ENCODE measurements around the gene AP2S1.
"Not testable (repeated sequence)": the region's sequence is repeated elsewhere in the genome, so short reads cannot be mapped to it uniquely, and the experiment has no call there.

The AP2S1 gene

GRCh38 chr19:46850228-46851203 is at the start of gene AP2S1:
AP2S1 (minus strand) TSS chr19:46850846; CDS start chr19:46850766, 80 bp downstream.
- peak; percentile 97 for DNase-seq (ENCODE audit: low spot score)

DNA sequence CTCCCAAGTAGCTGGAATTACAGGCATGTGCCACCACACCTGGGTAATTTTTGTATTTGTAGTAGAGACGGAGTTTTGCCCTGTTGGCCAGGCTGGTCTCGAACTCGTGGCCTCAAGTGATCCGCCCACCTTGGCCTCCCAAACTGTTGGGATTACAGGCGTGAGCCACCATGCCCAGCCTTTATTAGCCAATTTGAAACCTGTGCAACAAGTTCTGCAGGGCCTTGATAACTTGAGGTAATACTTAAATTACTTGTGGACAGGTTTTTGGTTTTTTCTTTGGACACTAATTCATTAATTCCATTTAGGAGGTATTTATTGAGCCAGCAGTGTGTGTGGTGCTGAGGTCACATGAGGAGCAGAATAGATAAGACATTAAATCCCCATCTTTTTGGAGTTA is 49.7 kb upstream of the AP2S1 start:
- no peak for DNase-seq (ENCODE audit: low spot score)

DNA sequence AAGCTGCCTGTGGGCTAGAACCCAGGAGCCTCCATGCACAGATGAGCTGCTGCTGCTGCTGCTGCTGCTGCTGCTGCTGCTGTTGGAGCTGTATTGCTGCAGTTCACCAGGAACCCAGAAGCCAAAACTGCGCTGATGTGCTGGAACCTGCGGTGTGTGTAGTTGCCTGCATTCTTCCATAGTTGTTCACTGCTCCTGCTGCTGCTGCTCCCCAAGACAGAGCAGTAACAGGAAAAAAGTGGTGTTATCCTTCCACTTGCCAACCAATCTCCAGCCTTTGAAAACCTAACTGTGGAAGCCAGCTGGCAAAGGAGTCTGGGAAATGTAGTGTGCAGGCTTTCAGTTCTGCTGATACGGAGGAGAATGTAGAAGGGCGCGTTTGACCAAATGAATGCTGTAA is 48.1 kb upstream of the AP2S1 start:
- no peak for DNase-seq (ENCODE audit: low spot score)

DNA sequence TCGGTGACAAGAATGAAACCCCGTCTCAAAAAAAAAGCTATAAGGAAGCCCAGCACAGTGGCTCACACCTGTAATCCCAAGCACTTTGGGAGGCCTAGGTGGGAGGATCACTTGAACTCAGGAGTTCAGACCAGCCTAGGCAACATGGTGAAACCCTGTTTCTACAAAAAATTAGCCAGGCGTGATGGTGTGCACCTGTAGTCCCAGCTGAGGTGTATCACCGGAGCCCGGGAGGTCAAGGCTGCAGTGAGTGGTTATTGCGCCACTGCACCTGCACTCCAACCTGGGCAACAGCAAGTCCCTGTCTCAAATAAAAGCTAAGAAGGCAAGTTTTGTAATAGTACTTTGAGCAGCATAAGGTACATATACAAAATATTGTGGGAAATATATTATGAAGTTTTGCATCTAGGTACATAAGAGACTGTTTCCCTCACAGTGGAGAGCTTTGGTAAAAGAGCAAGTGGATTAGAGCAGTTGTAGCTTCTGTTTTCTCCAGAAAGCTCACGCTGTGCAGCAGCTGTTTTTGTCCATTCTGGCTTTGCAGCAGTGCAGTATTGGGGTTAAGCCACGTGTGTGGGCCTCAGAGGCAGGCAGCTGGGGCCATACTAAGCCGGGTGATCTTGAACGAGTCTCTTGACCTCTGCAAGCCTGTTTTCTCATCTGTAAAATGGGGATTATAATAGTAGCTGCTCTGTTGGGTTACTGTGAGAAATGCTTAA is 45.6 kb upstream of the AP2S1 start:
- no peak for DNase-seq (ENCODE audit: low spot score)

GRCh38 chr19:46892252-46893179 is 41.9 kb upstream of the AP2S1 start:
- no peak for DNase-seq (ENCODE audit: low spot score)

DNA sequence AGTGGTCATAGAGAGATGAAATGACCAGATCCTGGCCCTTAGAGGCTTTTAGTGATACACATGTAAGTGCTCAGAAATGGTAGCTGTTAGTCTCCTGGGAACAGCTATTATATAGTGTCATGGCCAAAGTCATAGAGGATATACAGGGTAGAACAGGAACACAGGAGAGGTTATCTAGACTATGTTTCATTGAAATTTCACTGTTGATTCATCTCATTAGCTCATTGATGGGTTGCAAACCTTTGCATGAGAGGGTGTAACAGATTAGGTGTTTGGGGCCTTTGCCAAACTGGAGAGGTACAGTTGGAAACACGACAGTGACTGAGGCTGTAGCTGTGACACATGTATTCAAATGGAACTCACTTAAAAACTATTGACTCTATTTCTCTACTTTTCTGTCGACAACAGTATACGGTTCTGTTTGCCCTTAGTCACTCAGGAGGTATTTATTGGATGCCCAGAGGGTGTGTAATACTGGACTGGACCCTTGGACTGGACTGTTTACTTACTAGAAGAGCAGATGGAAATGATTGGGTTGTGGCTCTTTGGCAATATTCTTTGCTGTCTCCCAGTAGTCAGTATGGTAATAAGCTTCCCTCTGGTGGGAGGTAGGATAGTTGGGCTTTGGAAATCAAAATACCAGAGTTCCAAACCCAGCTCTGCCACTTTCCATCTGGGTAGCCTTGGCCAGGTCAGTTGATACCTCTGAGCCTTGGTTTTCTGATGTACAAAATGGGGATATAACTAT is 40.0 kb upstream of the AP2S1 start:
- DNase-seq (ENCODE audit: low spot score) = no peak

DNA sequence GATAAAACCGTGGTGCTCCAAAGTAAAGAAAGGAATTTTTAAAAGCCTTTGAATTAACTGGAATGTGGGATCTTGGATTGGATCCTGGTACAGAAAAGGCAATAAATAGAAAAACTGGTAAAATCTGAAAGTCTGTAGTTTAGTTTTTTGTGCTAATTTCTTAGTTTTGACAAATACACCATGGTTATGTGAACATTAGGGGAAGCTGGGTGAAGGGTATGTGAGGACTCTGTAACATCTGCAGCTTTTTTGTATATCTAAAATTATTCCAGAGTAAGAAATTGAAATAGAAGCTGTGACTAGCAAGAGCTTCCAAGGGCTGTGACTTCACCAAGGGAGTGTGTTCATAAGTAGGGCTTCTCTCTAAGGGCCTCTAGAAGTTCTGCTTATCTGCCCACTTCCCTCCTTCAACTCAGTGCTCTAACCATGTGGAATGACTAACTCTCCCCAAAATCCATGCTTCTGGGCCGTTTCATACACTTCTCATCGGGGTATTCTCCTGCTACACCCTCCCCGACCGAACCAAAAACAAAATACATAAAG is 36.7 kb upstream of the AP2S1 start:
- no peak for DNase-seq (ENCODE audit: low spot score)

DNA sequence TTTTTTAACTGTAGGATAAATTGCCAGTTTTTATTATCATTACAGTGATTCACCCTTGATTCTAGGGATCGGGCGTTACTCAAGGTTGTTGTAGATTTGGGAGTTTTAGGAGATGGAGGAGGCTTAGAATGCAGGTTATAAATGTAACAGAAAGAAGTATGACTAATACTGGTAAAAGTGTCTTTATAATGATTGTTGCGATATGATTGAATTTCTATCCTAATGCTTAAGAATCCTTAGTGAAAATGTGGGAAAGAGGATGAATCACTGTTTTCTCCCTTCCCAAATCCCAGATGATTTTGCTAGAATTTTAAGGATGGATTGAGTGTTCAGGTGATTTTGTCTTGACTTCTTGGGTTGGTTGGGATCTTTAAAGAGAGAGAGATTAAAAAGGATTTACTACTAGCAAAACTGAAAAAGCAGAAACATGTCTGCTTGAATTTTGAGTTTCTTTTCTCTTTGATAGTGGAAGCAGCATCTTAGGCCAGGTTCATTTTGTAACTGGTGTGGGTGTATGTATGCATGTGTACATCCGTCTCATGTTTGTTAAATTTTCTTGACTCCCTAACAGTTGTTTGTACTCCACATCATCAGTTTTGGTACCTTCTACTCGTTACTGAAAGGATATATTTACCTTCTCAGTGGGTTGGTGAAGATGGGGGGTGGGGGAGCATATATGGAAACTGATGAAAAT is 36.0 kb upstream of the AP2S1 start:
- DNase-seq (ENCODE audit: low spot score) = no peak

GRCh38 chr19:46885411-46885810 is 34.8 kb upstream of the AP2S1 start:
- DNase-seq (ENCODE audit: low spot score) = no peak

- DNase-seq (ENCODE audit: low spot score) = not testable (repeated sequence)
Measured at GRCh38 chr19:46882751-46883150, 32.1 kb upstream of the AP2S1 start.

- DNase-seq (ENCODE audit: low spot score) = no peak
Measured at GRCh38 chr19:46882034-46882433, 31.4 kb upstream of the AP2S1 start.

GRCh38 chr19:46881092-46881491 is 30.4 kb upstream of the AP2S1 start:
- DNase-seq (ENCODE audit: low spot score) = no peak

DNA sequence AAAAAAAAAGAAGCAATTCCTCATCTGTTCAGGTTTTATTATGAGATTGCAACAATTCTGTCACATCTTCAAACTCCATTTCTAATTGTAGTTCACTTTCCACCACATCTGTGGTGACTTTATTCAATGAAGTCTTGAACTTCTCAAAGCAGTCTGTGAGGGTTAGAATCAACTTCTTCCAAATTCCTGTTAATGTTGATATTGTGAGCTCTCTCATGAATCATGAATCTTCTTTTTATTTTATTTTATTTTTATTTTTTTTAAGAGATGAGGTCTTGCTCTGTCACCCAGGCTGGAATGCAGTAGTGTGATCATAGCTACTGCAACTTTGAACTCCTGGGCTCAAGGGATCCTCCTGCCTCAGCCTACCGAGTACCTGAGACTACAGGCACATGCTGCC is 29.8 kb upstream of the AP2S1 start:
- DNase-seq (ENCODE audit: low spot score) = no peak

- DNase-seq (ENCODE audit: low spot score) = no peak
Measured at GRCh38 chr19:46878613-46879375, 28.1 kb upstream of the AP2S1 start.

DNA sequence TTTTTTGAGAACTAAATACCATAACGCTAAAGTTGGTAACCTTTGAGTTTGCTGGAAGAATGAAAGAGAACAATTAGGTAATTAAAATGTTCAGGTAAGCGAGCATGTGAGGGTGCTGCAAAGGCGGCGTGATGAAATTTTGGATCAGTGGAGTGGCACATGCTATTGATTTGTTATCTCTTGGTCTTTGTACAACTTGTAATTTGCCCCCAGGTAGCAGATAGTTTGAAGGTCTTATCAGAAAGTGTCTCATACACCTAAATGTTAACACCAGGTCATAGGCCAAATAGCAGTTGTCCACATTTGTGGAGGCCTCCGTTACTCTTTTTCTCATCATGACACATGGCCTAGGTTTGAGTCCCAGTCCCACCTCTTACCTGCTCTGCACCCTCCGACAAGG is 25.0 kb upstream of the AP2S1 start:
- DNase-seq (ENCODE audit: low spot score) = no peak

- DNase-seq (ENCODE audit: low spot score) = no peak
Measured at GRCh38 chr19:46875234-46875633, 24.6 kb upstream of the AP2S1 start.

DNA sequence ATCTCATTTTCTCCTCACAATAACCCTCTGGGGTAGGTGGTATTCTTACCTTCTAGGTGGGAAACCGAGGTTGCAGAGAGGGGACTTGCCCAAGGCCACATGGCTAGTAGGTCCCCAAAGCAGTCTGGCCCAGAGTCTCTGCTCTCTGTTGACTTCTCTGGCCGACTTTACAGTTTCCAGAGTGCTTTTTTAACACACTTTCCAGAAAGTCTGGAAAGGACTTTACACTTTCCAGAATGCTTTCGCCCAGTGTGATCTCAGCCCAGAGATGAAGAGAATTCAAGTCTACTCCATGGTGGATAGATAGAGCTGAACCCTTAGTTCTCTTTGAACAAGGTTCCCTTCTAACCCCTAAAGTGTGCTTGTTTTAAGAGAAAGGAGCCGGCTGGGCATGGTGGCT is 22.3 kb upstream of the AP2S1 start:
- no peak for DNase-seq (ENCODE audit: low spot score)

DNA sequence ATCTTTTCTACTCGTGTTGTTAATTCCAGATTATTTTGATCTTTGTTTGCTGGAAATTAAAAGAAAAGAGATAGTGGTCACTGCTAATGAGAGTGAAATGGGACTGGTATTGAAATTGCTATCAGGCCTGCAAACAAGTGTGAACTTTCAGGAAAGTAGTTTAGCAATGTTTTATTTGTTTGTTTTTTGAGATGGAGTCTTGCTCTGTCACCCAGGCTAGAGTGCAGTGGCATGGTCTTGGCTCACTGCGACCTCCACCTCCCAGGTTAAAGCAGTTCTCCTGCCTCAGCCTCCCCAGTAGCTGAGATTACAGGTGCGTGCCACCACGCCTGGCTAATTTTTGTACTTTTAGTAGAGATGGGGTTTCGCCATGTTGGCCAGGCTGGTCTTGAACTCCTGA is 20.5 kb upstream of the AP2S1 start:
- not testable (repeated sequence) for DNase-seq (ENCODE audit: low spot score)

DNA sequence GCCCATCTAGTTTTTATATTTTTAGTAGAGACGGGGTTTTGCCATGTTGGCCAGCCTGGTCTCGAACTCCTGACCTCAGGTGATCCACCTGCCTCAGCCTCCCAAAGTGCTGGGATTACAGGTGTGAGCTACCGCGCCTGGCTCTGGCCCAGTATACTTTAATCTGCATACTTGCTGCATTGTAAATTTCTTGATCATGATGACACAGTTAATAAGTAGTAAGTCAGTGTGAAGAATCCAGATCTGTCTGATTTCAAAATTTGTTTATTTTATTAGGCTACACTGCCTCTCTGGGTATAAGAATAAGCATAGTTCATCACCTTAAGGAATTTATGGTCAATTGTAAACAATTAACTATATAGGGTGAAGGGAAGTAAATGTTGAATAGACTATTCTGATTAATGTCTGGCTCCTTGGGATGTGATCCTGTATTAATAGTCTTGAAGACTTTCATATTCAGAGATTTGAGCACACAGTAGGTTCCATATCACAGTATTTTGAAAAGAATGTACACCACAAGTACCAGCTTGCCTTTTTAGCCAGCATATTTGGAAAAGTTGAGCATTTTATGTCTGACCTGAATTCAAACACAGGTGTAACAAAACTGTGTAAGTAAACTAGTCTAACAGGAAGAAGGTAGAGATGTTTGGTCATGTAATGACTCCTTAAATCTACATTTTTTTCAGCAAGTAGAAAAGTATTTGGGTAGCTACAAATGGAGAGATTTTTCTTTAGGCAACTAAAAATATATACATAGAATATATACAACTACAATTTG is 17.6 kb upstream of the AP2S1 start:
- no peak for DNase-seq (ENCODE audit: low spot score)

Data from activated CD4-positive, alpha-beta T cell treated with anti-CD3 and anti-CD28 coated beads, Interleukin-2, Interleukin-4, amounts not matched to agents 100 ng/mL and 50 ng/mL, durations not matched to agents 16 hours and 8 hours (primary cell).